ENCODE measurements around the gene LAMA5. TPM values are rescaled to one million over a fixed set of nuclear protein-coding genes. Genes with fewer than 3 reads are reported as not detected.

LAMA5 gene
- total and polyA plus RNA-seq, 7 donors: 1.8 to 409 (median 56.5) TPM

GRCh38 chr20:62315773-62316172, 51.3 kb downstream of the LAMA5 start:
- Histone ChIP-seq H3K4me3 (no peak overlapping the region), H3K36me3 (peaks cover 77 to 93% (median 86%) of the 10 kb centered on the region in 4 donors), H3K27ac (no peak overlapping the region), H3K4me1 (peaks cover 0 to 7% (median 3%) of the 10 kb centered on the region in 4 donors), H3K27me3 (no peaks in the 10 kb centered on the region), H3K9me3 (no peaks in the 10 kb centered on the region)
- intact Hi-C loops (cut with DNase I): no loop called here
- WGBS, 2 donors: 95 to 97% methylated on average over 12 of the region's 12 CpGs
- TF ChIP-seq EP300 (IDR thresholded peaks at IDR 0.05): no peak
- TF ChIP-seq POLR2A (IDR thresholded peaks at IDR 0.05): no peak
- no peak for TF ChIP-seq CTCF (IDR thresholded peaks at IDR 0.05)
- TF ChIP-seq POLR2AphosphoS5 (IDR thresholded peaks at IDR 0.05): no peak
- no peak for DNase-seq

- Histone ChIP-seq H3K9me3 (no peaks in the 10 kb centered on the region), H3K36me3 (peaks cover 85 to 93% (median 89%) of the 10 kb centered on the region in 4 donors), H3K4me1 (peaks cover 0 to 15% (median 3%) of the 10 kb centered on the region in 4 donors), H3K27me3 (no peaks in the 10 kb centered on the region), H3K4me3 (no peak overlapping the region), H3K27ac (no peak overlapping the region)
- 92 to 93% methylated on average over 25 of the region's 25 CpGs for WGBS, 2 donors
- TF ChIP-seq POLR2A (IDR thresholded peaks at IDR 0.05) (no peak), CTCF (IDR thresholded peaks at IDR 0.05) (no peak), POLR2AphosphoS5 (IDR thresholded peaks at IDR 0.05) (no peak)
- no peak for DNase-seq
- intact Hi-C loops (cut with DNase I): no loop called here
Measured at GRCh38 chr20:62314711-62315302, 52.3 kb downstream of the LAMA5 start.

DNA sequence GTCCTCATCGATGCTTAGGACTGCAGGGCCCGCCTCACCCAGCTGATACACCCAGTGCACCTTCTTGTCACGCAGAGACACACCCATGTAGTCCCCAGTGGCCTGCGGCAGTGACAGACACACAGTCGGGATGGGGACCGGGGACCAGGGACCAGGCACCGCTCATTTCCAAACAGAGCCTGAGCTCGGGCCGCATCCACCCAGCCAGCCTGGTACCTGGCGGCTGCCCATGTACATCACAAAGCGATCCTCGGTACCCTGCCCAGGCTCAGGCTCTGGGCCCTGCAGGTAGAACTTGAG, 52.8 kb downstream of the LAMA5 start:
- Histone ChIP-seq H3K4me3 (no peak overlapping the region), H3K27me3 (no peaks in the 10 kb centered on the region), H3K9me3 (no peaks in the 10 kb centered on the region), H3K4me1 (peaks cover 0 to 15% (median 3%) of the 10 kb centered on the region in 4 donors), H3K36me3 (peaks cover 84 to 92% (median 88%) of the 10 kb centered on the region in 4 donors), H3K27ac (no peak overlapping the region)
- no peak for DNase-seq
- WGBS, 2 donors: 84 to 93% methylated on average over 12 of the region's 12 CpGs
- intact Hi-C loops (cut with DNase I): no loop called here
- TF ChIP-seq POLR2AphosphoS5 (IDR thresholded peaks at IDR 0.05) (no peak), EP300 (IDR thresholded peaks at IDR 0.05) (no peak), CTCF (IDR thresholded peaks at IDR 0.05) (no peak), POLR2A (IDR thresholded peaks at IDR 0.05) (no peak)

GRCh38 chr20:62313460-62314338, 53.4 kb downstream of the LAMA5 start:
- intact Hi-C loops (cut with DNase I): no loop called here
- no peak overlapping the region for H3K4me3 ChIP-seq
- TF ChIP-seq CTCF (IDR thresholded peaks at IDR 0.05) (no peak), EP300 (IDR thresholded peaks at IDR 0.05) (no peak), POLR2AphosphoS5 (IDR thresholded peaks at IDR 0.05) (no peak), POLR2A (IDR thresholded peaks at IDR 0.05) (no peak)

More at GRCh38 chr20:62313460-62314338, 53.4 kb downstream of the LAMA5 start:
- Histone ChIP-seq H3K36me3 (peaks cover 84 to 92% (median 88%) of the 10 kb centered on the region in 4 donors), H3K27me3 (no peaks in the 10 kb centered on the region), H3K9me3 (no peaks in the 10 kb centered on the region), H3K27ac (peak overlapping the region in 1 of 4 donors; percentile 37), H3K4me1 (peaks cover 0 to 15% (median 3%) of the 10 kb centered on the region in 4 donors)
- no peak for DNase-seq
- 93 to 95% methylated on average over 55 of the region's 55 CpGs for WGBS, 2 donors

All from sigmoid colon (tissue), 7 donors.